ENCODE data around the gene PDPN.

Gene PDPN

DNA sequence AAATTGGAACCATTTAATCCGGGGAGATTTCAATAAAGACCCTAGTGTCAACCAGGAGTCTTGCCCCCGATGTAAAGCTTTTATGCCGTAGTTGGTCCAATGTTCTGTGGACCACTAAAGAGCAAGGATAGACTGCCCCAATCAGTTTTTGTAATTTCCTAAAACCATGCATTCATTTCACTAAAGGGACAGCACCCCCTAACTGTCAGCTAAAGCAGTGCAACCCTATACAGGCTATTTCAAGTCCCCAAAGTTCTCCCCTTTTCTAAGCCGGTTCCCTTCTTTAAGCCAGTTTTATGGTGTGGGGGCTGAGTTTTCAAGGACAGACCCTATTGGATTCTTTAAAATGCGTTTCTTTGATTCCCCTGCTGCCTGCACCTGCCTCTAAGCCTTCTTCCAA is 12.7 kb upstream of the PDPN start:
- H3K4me3 ChIP-seq (ENCODE audit: low read length) = no peak overlapping the region
- peak; percentile 52 for DNase-seq (ENCODE audit: low read depth, low spot score)

- H3K4me3 ChIP-seq (ENCODE audit: low read length) = no peak overlapping the region
- DNase-seq (ENCODE audit: low read depth, low spot score) = no peak
These were observed 10.0 kb upstream of the PDPN start for GRCh38 chr1:13573586-13573985.

- H3K4me3 ChIP-seq (ENCODE audit: low read length) = no peak overlapping the region
- DNase-seq (ENCODE audit: low read depth, low spot score) = no peak
These were observed 6.7 kb upstream of the PDPN start for GRCh38 chr1:13576926-13577325.

DNA sequence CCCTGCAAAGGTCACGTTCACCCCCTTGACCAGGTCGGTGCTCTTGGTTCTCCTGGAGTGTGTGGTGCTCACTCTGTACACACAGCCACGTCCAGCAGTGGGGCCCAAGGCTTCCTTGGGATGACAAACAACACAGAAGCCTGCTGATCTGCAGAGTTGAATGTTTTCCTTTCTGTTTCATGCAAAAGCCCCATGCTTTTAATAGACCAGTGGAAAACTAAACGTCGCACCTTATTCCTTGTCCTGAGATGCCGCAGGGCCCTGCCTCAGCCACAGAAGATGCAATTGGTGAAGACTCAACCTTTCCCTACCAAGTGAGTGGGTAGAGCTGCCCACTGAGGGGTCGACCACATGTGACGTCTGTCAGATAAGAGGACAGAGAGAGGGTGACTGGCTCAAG is 5.8 kb upstream of the PDPN start:
- no peak overlapping the region for H3K4me3 ChIP-seq (ENCODE audit: low read length)
- no peak for DNase-seq (ENCODE audit: low read depth, low spot score)

DNA sequence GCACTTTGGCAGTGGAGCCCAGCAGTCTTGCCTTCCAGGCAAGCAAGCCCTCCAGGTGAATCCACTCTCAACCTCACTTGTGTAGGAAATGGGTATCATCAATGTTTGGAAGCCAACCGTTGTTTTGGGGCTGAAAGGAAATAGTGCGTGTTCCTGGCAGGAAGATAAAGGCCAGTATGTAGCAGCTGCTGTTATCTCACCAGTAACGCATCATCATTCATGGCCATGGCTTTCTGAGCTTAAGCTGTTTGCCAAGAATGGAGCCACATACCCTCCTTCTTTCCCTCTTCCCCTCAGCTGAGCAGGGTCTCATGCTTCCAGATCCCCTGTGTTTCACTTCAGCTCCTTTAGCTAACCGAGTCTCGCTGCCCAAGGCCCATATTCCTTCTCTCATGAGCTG is 2.2 kb upstream of the PDPN start:
- no peak for DNase-seq (ENCODE audit: low read depth, low spot score)
- no peak overlapping the region for H3K4me3 ChIP-seq (ENCODE audit: low read length)

DNA sequence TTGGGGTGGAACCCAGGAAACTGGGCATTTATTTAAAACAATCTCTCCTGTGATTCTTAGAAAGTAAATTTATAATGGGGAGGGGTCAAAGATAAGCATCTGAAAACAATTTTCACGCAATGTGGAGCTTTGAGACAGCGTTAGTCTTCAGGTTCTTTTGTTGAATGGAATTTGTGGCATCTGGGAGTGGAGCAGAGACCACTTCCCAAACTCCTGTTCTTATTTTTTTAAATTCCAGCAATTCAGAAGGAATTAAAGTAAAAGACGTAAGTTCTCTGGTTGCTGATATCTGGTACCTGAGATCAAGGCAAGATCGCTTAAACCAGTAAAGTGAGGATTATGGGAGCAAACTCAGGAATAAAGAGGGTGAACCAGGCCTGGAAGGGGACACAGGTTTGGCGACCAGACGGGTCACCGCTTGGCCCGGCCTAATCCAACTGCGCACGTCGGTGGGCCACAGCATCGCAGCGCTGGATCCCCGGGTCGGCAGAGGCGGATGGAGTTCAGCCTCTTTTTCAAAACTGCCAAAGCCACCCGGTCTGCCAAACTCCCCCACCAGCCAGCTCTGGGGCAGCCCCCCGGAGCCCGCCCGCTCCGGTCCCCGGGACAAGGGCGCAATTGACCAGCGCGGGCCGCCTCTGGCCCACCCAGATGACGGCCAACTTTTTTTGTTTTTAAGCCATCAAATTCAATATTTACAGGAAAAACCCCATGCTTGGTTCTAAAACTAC is 754 bp upstream of the PDPN start:
- H3K4me3 ChIP-seq (ENCODE audit: low read length) = no peak overlapping the region
- DNase-seq (ENCODE audit: low read depth, low spot score) = no peak

GRCh38 chr1:13583966-13584791 is 547 bp downstream of the PDPN start:
- DNase-seq (ENCODE audit: low read depth, low spot score) = no peak
- H3K4me3 ChIP-seq (ENCODE audit: low read length) = no peak overlapping the region

DNA sequence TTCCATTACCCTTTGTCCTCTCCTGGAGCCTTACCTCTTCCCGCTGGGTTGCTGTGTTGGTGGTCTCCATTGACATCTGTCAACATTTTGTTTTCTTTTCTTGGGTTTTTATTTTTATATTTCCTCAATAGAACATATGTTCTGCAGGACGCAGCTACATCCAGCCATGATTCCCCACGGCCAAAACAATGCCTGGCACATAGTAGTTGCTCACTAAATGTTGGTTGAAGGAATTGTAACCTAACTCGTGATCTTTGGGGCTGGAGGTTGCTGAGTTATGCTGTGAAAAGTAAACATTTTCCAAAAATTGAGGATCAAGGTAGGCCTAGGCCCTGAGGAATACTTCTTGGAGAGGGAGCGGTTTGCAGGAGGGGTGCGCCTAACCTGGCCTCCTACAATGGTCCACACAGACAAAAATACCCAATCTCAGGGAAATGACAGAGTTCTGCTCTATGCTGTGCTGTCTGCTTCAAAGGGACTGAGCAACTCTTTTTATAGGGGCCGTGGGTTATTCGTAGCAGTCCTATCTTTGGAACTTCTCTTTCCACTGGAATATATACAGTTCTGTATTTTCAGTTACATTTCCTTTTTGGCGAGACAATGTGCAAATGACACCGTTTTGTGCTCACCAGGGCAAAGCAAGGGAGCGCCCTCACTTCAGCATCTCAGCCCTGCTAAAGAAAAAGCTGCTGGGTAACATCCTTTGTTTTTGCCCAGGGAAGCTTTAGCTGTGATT is 1.4 kb downstream of the PDPN start:
- H3K4me3 ChIP-seq (ENCODE audit: low read length) = no peak overlapping the region
- DNase-seq (ENCODE audit: low read depth, low spot score) = no peak

DNA sequence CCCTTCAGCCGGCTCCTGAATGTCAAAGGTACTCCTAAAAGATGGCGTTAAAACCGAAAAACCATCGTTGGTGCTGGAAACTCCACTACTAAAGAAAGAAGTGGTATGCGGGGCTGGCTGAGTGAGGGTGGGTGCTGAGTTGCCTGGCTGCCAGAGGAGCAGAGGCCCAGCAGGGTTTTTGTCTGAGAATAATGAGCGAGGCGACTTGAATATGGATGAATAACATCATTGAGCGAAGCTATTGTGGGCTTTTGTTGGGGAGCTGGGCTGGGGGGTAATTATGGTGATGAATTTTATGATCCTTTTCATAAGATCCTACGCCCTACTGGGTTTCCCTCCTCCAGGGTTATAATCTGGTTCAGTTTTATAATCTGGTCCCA is 2.0 kb downstream of the PDPN start:
- DNase-seq (ENCODE audit: low read depth, low spot score) = no peak
- no peak overlapping the region for H3K4me3 ChIP-seq (ENCODE audit: low read length)

DNA sequence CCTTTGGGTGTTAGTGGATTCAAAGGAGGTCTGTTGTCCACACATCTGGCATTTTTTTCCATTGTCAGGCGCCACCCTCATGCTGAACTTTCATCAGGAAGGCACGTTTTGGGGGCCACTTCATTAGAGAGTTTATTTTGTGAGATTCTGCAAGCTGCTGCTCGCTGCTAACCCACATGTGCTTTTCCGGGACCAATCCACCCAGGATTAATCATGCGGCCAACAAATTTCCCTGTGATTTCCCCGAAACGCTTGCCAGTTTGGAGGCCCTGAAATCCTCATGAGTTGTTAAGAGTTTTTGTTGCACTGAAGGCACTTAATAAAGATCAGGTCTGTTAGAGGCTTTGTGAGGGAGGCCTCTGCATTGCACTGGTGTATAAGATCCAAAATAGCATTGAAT is 2.4 kb downstream of the PDPN start:
- no peak overlapping the region for H3K4me3 ChIP-seq (ENCODE audit: low read length)

DNA sequence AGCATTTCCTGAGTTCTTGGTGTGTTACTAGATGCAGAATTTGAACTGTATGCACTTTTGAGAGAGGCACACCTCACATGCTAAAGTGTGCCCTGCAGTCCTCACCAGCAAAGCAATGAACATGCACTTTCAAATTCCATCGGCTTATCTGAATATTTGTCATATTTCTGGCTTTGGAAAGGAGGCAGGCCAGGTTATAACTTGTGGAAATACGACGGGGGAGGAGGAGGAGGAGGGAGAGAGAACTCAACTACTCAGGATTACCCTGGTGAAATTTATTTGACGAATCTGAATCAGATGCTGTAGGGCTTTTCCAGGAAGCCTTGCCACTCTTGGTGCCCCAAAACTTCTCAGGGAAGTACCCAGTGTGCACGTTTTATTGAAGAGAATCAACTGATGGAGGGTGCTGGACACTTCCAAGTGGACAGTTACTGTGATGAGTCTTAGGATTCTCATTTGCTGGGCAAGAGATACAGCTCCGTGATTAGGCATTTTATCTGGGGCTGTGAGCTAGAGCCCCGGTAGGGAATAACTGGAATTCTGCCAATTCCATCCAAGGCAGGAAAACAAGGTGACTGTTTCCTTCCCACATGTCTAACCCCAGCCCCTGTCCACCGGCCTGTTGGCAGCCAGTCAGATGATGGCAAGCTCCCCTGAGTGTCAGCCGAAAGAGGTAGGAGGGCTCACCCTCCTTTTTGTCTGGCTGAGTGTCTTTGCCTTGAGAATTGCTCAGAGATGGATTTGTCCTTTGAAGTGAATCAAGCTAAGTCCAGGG is 3.8 kb downstream of the PDPN start:
- H3K4me3 ChIP-seq (ENCODE audit: low read length) = no peak overlapping the region
- no peak for DNase-seq (ENCODE audit: low read depth, low spot score)

More for the DNA sequence above, 2.4 kb downstream of the PDPN start:
- DNase-seq (ENCODE audit: low read depth, low spot score) = no peak

DNA sequence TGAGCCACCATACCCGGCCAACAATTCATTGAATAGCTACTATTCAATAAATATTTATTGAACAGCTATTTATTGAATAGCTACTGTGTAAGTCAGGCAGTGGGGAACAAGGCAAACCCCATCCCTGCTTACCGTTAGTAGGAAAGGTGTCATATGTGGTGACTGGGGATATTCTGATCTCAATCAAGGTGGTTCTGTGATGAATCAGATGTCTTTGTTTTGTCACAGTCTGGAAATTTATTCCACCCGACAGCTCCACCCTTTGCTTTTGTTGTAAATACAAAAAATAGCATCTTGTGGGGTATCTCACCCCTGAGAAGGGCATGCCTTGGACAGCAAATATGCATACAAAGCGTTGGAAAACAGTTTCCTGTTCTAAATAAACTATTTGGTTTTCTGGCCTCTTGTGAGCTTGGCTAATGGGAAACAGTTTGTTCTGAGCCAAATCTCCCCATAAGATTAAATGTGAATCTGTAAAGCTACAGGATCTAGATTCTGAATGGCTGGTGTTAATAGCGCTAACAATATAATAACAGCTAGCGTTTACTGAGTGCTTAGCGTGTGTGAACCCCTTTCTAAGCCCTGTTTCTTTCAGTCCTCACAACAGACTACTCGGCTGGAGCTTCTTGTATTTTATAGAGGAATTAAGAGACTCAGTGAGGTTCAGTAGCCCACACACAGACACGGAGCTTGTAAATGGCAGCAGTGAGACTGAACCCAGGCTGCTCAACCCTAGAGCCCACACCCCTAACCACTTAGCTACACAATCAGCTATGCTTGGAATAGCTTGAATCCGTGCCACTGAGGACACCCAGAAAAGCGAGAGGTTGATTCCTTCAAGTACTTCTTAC is 5.5 kb downstream of the PDPN start:
- no peak for DNase-seq (ENCODE audit: low read depth, low spot score)
- no peak overlapping the region for H3K4me3 ChIP-seq (ENCODE audit: low read length)

DNA sequence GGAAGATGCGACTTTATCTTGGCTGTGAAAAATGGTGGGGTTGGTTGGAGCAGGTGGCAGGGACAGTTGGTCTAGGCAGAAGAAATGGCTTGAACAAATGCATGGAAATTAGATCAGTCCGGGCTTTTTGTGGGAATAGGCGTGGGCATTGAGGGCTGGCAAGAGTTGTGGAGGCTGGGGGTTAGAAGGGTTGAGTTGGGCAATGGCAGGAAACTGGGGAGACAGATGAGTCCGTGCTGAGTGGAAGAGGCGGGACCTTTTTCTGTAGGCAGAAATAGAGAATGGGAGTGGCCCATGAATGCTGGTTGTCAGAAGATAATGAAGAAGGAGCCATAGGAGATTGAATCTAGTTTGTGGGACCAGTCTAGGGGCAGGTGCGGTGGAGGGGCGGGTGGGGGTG is 6.9 kb downstream of the PDPN start:
- no peak for DNase-seq (ENCODE audit: low read depth, low spot score)
- no peak overlapping the region for H3K4me3 ChIP-seq (ENCODE audit: low read length)

- DNase-seq (ENCODE audit: low read depth, low spot score) = no peak
- H3K4me3 ChIP-seq (ENCODE audit: low read length) = no peak overlapping the region
These were observed 10.0 kb downstream of the PDPN start for GRCh38 chr1:13593511-13594131.

GRCh38 chr1:13595411-13595810 is 11.8 kb downstream of the PDPN start:
- no peak overlapping the region for H3K4me3 ChIP-seq (ENCODE audit: low read length)

DNA sequence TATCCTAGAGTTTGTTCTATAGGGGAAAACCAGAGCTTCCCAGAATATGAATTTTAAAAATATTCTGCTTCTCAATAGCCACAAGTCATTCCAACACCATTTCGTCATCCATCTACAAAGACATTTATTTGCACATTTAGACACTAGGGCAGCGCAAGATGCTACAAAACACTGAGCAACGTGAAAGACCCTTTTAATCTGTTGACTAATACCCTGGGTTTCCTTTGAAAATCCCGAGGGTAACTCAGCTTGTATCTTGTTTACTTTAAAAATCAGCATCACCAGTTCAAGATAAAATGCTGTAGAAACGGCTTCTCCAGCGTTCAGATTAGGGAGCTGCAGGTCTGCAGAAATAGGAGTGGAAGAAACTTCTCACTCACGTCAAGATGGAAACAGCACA is 13.5 kb downstream of the PDPN start:
- no peak overlapping the region for H3K4me3 ChIP-seq (ENCODE audit: low read length)
- DNase-seq (ENCODE audit: low read depth, low spot score) = no peak

More at GRCh38 chr1:13595411-13595810, 11.8 kb downstream of the PDPN start:
- DNase-seq (ENCODE audit: low read depth, low spot score) = no peak

GRCh38 chr1:13600762-13601453 is 17.3 kb downstream of the PDPN start:
- H3K4me3 ChIP-seq (ENCODE audit: low read length) = no peak overlapping the region

More at GRCh38 chr1:13600762-13601453, 17.3 kb downstream of the PDPN start:
- DNase-seq (ENCODE audit: low read depth, low spot score) = no peak

Data from Jurkat, Clone E6-1 (cell line).